WTC11 (cell line): Measurements from ENCODE around the gene MINDY1. TPM values are rescaled to one million over a fixed set of nuclear protein-coding genes. Genes with fewer than 3 reads are reported as not detected.

ENCODE experiments used
- ATAC-seq: fragments of 200-7000 bp; cut with Tn5 transposase; 2 replicates; pipeline ENCODE4 v1.10.0; 2021; ENCODE audit warnings: mild to moderate bottlenecking, moderate library complexity
- CTCF ChIA-PET: fragments of 300-600 bp; sonication (Branson Sonifier 250); formaldehyde crosslinking; loops from one replicate; lab custom pipeline; 2021; ENCODE audit warnings: antibody characterized with exemption; lab: Charles Lee
- POLR2A ChIA-PET: fragments of 350-600 bp; sonication (Branson Sonifier 250); formaldehyde crosslinking; loops from one replicate; lab custom pipeline; 2021; ENCODE audit warnings: antibody characterized with exemption; lab: Charles Lee
- DNase-seq: peaks from one replicate; pipeline ENCODE4 v3.0.0; 2021; ENCODE audit warnings: low spot score
- H3K27ac Mint-ChIP-seq: 2 replicates; pipeline ENCODE4 v1.8.0; 2021; ENCODE audit warnings: mixed read lengths
- H3K27me3 Mint-ChIP-seq: 2 replicates; pipeline ENCODE4 v1.8.0; 2021; ENCODE audit warnings: low read depth, mild to moderate bottlenecking, moderate library complexity, mixed read lengths
- H3K36me3 Mint-ChIP-seq: 2 replicates; pipeline ENCODE4 v1.8.0; 2021; ENCODE audit warnings: mixed read lengths
- H3K4me1 Mint-ChIP-seq: 2 replicates; pipeline ENCODE4 v1.8.0; 2022; ENCODE audit warnings: mixed read lengths
- H3K4me3 Mint-ChIP-seq: 2 replicates; pipeline ENCODE4 v1.8.0; 2021; ENCODE audit warnings: mild to moderate bottlenecking, moderate library complexity, mixed read lengths
- H3K9me3 Mint-ChIP-seq: 2 replicates; pipeline ENCODE4 v1.8.0; 2021; ENCODE audit warnings: mixed read lengths
- CBFB ChIP-seq: sonication (generic); formaldehyde crosslinking; IDR thresholded peaks from 2 replicates; pipeline ENCODE4 v1.8.1; 2022; ENCODE audit warnings: mild to moderate bottlenecking, low read depth, missing genetic modification reagents
- ELF4 ChIP-seq: sonication (generic); formaldehyde crosslinking; IDR thresholded peaks from 2 replicates; pipeline ENCODE4 v1.8.1; 2022; ENCODE audit warnings: low read depth, mild to moderate bottlenecking, moderate library complexity, missing genetic modification reagents
- ESRRA ChIP-seq: sonication (generic); formaldehyde crosslinking; IDR thresholded peaks from 2 replicates; pipeline ENCODE4 v1.8.1; 2022; ENCODE audit warnings: mild to moderate bottlenecking, missing genetic modification reagents, borderline replicate concordance
- ETV6 ChIP-seq: sonication (generic); formaldehyde crosslinking; IDR thresholded peaks from 2 replicates; pipeline ENCODE4 v1.8.1; 2022; ENCODE audit warnings: mild to moderate bottlenecking, missing genetic modification reagents
- FOXK1 ChIP-seq: sonication (generic); formaldehyde crosslinking; IDR thresholded peaks from 2 replicates; pipeline ENCODE4 v1.8.0; 2022; ENCODE audit warnings: mild to moderate bottlenecking, moderate library complexity, missing genetic modification reagents
- FOXP1 ChIP-seq: sonication (generic); formaldehyde crosslinking; IDR thresholded peaks from 2 replicates; pipeline ENCODE4 v1.8.0; 2022; ENCODE audit warnings: missing genetic modification reagents, mild to moderate bottlenecking, moderate library complexity, borderline replicate concordance
- GTF2I ChIP-seq: fragments of 250-450 bp; sonication (Bioruptor Pico); conservative IDR thresholded peaks from 2 replicates; pipeline ENCODE4 v1.4.0; 2021; ENCODE audit warnings: mild to moderate bottlenecking
- HMGXB4 ChIP-seq: sonication (generic); formaldehyde crosslinking; IDR thresholded peaks from 2 replicates; pipeline ENCODE4 v1.8.1; 2023; ENCODE audit warnings: mild to moderate bottlenecking, moderate library complexity, missing genetic modification reagents
- IRF1 ChIP-seq: sonication (generic); formaldehyde crosslinking; IDR thresholded peaks from 2 replicates; pipeline ENCODE4 v1.8.0; 2023; ENCODE audit warnings: missing genetic modification reagents
- JAZF1 ChIP-seq: fragments of 250-450 bp; sonication (Bioruptor Pico); IDR thresholded peaks from 2 replicates; pipeline ENCODE4 v1.9.0; 2021; ENCODE audit warnings: moderate library complexity, mild to moderate bottlenecking, inconsistent platforms
- KAT7 ChIP-seq: sonication (generic); formaldehyde crosslinking; IDR thresholded peaks from 2 replicates; pipeline ENCODE4 v1.8.1; 2023; ENCODE audit warnings: missing genetic modification reagents, mild to moderate bottlenecking, borderline replicate concordance
- NFYB ChIP-seq: sonication (generic); formaldehyde crosslinking; conservative IDR thresholded peaks from 2 replicates; pipeline ENCODE4 v1.8.0; 2022; ENCODE audit warnings: low read depth, missing genetic modification reagents
- OVOL2 ChIP-seq: fragments of 250-450 bp; sonication (Bioruptor Pico); IDR thresholded peaks from 2 replicates; pipeline ENCODE4 v1.9.0; 2021; ENCODE audit warnings: mild to moderate bottlenecking, borderline replicate concordance
- RORB ChIP-seq: fragments of 250-450 bp; sonication (Bioruptor Pico); IDR thresholded peaks from 2 replicates; pipeline ENCODE4 v1.9.0; 2021; ENCODE audit warnings: mild to moderate bottlenecking
- TEAD4 ChIP-seq: sonication (generic); formaldehyde crosslinking; IDR thresholded peaks from 2 replicates; pipeline ENCODE4 v1.8.0; 2022; ENCODE audit warnings: mild to moderate bottlenecking, missing genetic modification reagents
- ZBTB21 ChIP-seq: sonication (generic); formaldehyde crosslinking; IDR thresholded peaks from 2 replicates; pipeline ENCODE4 v1.8.1; 2023; ENCODE audit warnings: mild to moderate bottlenecking, missing genetic modification reagents, borderline replicate concordance
- ZNF121 ChIP-seq: sonication (generic); formaldehyde crosslinking; IDR thresholded peaks from 2 replicates; pipeline ENCODE4 v1.8.0; 2023; ENCODE audit warnings: missing genetic modification reagents
- ZNF263 ChIP-seq: sonication (generic); formaldehyde crosslinking; IDR thresholded peaks from 2 replicates; pipeline ENCODE4 v1.8.1; 2022; ENCODE audit warnings: low read depth, mild to moderate bottlenecking, moderate library complexity, missing genetic modification reagents
- ZNF396 ChIP-seq: fragments of 250-450 bp; sonication (Bioruptor Pico); IDR thresholded peaks from 2 replicates; pipeline ENCODE4 v1.8.0; 2021; ENCODE audit warnings: mild to moderate bottlenecking, moderate library complexity, borderline replicate concordance
- ZNF425 ChIP-seq: fragments of 250-450 bp; sonication (Bioruptor Pico); conservative IDR thresholded peaks from 2 replicates; pipeline ENCODE4 v1.9.0; 2021; ENCODE audit warnings: mild to moderate bottlenecking
- total RNA-seq: library from RNA; stranded (reverse); gene quantifications from 3 replicates; pipeline ENCODE4 v1.2.3, GENCODE V29; 2021
- TF ChIP-seq, protein P1 (sequence below): sonication (generic); formaldehyde crosslinking; IDR thresholded peaks from 2 replicates; pipeline ENCODE4 v1.8.0; 2022; ENCODE audit warnings: missing genetic modification reagents
- TF ChIP-seq, protein P2 (sequence below): fragments of 250-450 bp; sonication (Bioruptor Pico); IDR thresholded peaks from 2 replicates; pipeline ENCODE4 v1.9.0; 2021; ENCODE audit warnings: moderate library complexity, mild to moderate bottlenecking, inconsistent platforms, borderline replicate concordance
- TF ChIP-seq, protein P3 (sequence below): fragments of 250-450 bp; sonication (Bioruptor Pico); IDR thresholded peaks from 2 replicates; pipeline ENCODE4 v1.9.0; 2021; ENCODE audit warnings: mild to moderate bottlenecking

MINDY1 gene
- total RNA-seq, 1 experiment from 2014 or later = 10.1 TPM

- no peak for TF ChIP-seq ZBTB21 (CRISPR knock-in tag)
- TF ChIP-seq TEAD4 (CRISPR knock-in tag) = no peak
- TF ChIP-seq HMGXB4 (CRISPR knock-in tag) = no peak
- TF ChIP-seq ETV6 (CRISPR knock-in tag) = no peak
- TF ChIP-seq, protein P1, sequence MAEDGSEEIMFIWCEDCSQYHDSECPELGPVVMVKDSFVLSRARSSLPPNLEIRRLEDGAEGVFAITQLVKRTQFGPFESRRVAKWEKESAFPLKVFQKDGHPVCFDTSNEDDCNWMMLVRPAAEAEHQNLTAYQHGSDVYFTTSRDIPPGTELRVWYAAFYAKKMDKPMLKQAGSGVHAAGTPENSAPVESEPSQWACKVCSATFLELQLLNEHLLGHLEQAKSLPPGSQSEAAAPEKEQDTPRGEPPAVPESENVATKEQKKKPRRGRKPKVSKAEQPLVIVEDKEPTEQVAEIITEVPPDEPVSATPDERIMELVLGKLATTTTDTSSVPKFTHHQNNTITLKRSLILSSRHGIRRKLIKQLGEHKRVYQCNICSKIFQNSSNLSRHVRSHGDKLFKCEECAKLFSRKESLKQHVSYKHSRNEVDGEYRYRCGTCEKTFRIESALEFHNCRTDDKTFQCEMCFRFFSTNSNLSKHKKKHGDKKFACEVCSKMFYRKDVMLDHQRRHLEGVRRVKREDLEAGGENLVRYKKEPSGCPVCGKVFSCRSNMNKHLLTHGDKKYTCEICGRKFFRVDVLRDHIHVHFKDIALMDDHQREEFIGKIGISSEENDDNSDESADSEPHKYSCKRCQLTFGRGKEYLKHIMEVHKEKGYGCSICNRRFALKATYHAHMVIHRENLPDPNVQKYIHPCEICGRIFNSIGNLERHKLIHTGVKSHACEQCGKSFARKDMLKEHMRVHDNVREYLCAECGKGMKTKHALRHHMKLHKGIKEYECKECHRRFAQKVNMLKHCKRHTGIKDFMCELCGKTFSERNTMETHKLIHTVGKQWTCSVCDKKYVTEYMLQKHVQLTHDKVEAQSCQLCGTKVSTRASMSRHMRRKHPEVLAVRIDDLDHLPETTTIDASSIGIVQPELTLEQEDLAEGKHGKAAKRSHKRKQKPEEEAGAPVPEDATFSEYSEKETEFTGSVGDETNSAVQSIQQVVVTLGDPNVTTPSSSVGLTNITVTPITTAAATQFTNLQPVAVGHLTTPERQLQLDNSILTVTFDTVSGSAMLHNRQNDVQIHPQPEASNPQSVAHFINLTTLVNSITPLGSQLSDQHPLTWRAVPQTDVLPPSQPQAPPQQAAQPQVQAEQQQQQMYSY (CRISPR knock-in tag) = no peak
- TF ChIP-seq CBFB = no peak
- TF ChIP-seq, all 79 proteins: peak for 0
Observed at GRCh38 chr1:151032164-151032563, 25.5 kb upstream of the MINDY1 start (continued).

DNA sequence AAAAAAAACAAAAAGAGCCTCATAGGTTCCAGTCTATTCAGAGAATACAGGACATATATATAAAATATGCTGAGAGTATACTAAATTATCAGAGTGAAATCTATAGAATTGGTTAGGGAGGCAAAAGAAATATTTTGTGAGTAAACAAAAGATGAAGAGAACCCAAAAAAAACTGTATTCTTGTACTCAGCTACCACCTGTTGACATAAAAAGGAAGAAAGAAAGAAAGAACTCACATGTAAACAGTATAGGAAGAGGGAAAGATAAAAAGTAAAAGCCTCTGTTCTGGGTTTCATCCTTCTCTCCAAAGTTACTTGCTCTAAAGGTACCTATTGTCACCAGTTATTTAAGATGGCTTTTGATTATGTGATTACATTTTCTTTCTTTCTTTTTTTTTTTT lies 19.8 kb upstream of the MINDY1 start:
- H3K27me3 Mint-ChIP-seq = no peaks in the 10 kb centered on the region
- H3K9me3 Mint-ChIP-seq = no peaks in the 10 kb centered on the region
- ChIA-PET CTCF (interaction anchor here (3.6 kb wide), 1 partner anchor 21 kb away, joined by 28 read pairs; the partner anchor contains the start of gene C1orf56), POLR2A (no interaction called here)
- no peak overlapping the region for H3K4me3 Mint-ChIP-seq
- no peak for DNase-seq
- no peak overlapping the region for H3K27ac Mint-ChIP-seq
- no peak for ATAC-seq
- TF ChIP-seq IRF1 = no peak
- no peak for TF ChIP-seq NFYB
- no peak for TF ChIP-seq ZNF263
- no peak for TF ChIP-seq FOXP1 (CRISPR knock-in tag)
- no peak for TF ChIP-seq ESRRA (CRISPR knock-in tag)
- no peak for TF ChIP-seq FOXK1 (CRISPR knock-in tag)
- TF ChIP-seq ZBTB21 (CRISPR knock-in tag) = no peak
- no peak for TF ChIP-seq KAT7 (CRISPR knock-in tag)
- no peak for TF ChIP-seq JAZF1 (CRISPR knock-in tag)
- no peak for TF ChIP-seq ZNF121 (CRISPR knock-in tag)
- TF ChIP-seq GTF2I (CRISPR knock-in tag) = no peak
- TF ChIP-seq RORB (CRISPR knock-in tag) = no peak
- TF ChIP-seq, protein P2, sequence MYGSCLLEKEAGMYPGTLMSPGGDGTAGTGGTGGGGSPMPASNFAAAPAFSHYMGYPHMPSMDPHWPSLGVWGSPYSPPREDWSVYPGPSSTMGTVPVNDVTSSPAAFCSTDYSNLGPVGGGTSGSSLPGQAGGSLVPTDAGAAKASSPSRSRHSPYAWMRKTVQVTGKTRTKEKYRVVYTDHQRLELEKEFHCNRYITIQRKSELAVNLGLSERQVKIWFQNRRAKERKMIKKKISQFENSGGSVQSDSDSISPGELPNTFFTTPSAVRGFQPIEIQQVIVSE (CRISPR knock-in tag) = no peak
- TF ChIP-seq, protein P3, sequence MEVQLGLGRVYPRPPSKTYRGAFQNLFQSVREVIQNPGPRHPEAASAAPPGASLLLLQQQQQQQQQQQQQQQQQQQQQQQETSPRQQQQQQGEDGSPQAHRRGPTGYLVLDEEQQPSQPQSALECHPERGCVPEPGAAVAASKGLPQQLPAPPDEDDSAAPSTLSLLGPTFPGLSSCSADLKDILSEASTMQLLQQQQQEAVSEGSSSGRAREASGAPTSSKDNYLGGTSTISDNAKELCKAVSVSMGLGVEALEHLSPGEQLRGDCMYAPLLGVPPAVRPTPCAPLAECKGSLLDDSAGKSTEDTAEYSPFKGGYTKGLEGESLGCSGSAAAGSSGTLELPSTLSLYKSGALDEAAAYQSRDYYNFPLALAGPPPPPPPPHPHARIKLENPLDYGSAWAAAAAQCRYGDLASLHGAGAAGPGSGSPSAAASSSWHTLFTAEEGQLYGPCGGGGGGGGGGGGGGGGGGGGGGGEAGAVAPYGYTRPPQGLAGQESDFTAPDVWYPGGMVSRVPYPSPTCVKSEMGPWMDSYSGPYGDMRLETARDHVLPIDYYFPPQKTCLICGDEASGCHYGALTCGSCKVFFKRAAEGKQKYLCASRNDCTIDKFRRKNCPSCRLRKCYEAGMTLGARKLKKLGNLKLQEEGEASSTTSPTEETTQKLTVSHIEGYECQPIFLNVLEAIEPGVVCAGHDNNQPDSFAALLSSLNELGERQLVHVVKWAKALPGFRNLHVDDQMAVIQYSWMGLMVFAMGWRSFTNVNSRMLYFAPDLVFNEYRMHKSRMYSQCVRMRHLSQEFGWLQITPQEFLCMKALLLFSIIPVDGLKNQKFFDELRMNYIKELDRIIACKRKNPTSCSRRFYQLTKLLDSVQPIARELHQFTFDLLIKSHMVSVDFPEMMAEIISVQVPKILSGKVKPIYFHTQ (CRISPR knock-in tag) = no peak
- no peak for TF ChIP-seq ELF4 (CRISPR knock-in tag)
- TF ChIP-seq ZNF425 (CRISPR knock-in tag) = no peak
- no peak for TF ChIP-seq OVOL2 (CRISPR knock-in tag)
- TF ChIP-seq ZNF396 = no peak
- H3K36me3 Mint-ChIP-seq = peaks cover 40% of the 10 kb centered on the region
- H3K4me1 Mint-ChIP-seq = no peaks in the 10 kb centered on the region
